Psoas muscle (tissue), 8 donors: Measurements from ENCODE around the gene MUC20. TPM values are rescaled to one million over a fixed set of nuclear protein-coding genes. Genes with fewer than 3 reads are reported as not detected.
A peak's percentile ranks its signal among the peaks of the same experiment; 100 is the strongest.
"Not testable (repeated sequence)": the region's sequence is repeated elsewhere in the genome, so short reads cannot be mapped to it uniquely, and the experiment has no call there.

Experiments used
- ATAC-seq, 4 donors: fragments of 200-7000 bp; cut with Tn5 transposase; one replicate each; pipeline ENCODE4 v1.9.1; 2020; ENCODE audit warnings: moderate library complexity in 3 of 4, mild to moderate bottlenecking in 2 of 4
- DNase-seq, 2 donors: peaks; one replicate each; pipeline ENCODE4 v3.0.0-alpha.2; 2020
- H3K27ac ChIP-seq: fragments of 200-600 bp; one replicate; pipeline ENCODE4 v1.8.0; 2022
- H3K27me3 ChIP-seq, 3 donors: fragments of 200-600 bp in 1 of 3; one replicate each; pipeline versions ENCODE4 v1.6.1 to v1.8.0; 2013 to 2022; ENCODE audit warnings: low read length in 2 of 3, mild to moderate bottlenecking in 2 of 3, moderate library complexity in 1 of 3; ENCODE audit not compliant: insufficient read depth in 3 of 3
- H3K36me3 ChIP-seq, 2 donors: fragments of 200-600 bp in 1 of 2; one replicate each; pipeline versions ENCODE4 v1.6.1 to v1.8.0; 2013 to 2022; ENCODE audit warnings: low read depth in 1 of 2, mild to moderate bottlenecking in 1 of 2, moderate library complexity in 1 of 2; ENCODE audit not compliant: insufficient read depth in 1 of 2
- H3K4me1 ChIP-seq: fragments of 200-600 bp; one replicate; pipeline ENCODE4 v1.8.0; 2022
- H3K4me3 ChIP-seq: fragments of 200-600 bp; one replicate; pipeline ENCODE4 v1.8.0; 2022; ENCODE audit warnings: mild to moderate bottlenecking
- H3K9me3 ChIP-seq: fragments of 200-600 bp; one replicate; pipeline ENCODE4 v1.8.0; 2022
- WGBS, 3 donors: extraction: QIAGEN DNeasy Blood & Tissue Kit; methylation state at CpG; one replicate each; pipeline versions ENCODE4 v1.1.6 to v1.1.7; 2013; 5-methylcytosine and 5-hydroxymethylcytosine counted together
- intact Hi-C, 2 donors: fragments of 100-400 bp; cut with DNase I; formaldehyde crosslinking; loops; one replicate each; pipeline versions ENCODE4 v1.11.0 to v1.14.2; 2022
- long read RNA-seq, 2 donors: library from polyadenylated mRNA; unstranded; transcript quantifications; one replicate each; pipeline ENCODE4 v2.0.0, GENCODE V29; 2021
- polyA plus RNA-seq, 3 donors: library from polyadenylated mRNA; stranded (reverse); fragments of 200-250 nt; gene quantifications; one replicate each; pipeline ENCODE4 v1.2.3, GENCODE V29; 2013
- total RNA-seq, 4 donors: library from RNA; stranded (reverse); fragmentation: NEBNext Ultra II Directional in 2 of 4; extraction: Animal tissue kit (Norgen Biotek cat#: 25700) in 2 of 4; gene quantifications; one replicate each; pipeline versions ENCODE4 v1.2.1 to v1.2.4, GENCODE V29; 2021 to 2023
- donor health status: healthy with polysubstance abuse.
- donor health status: DM: no; HTN: no; CAD: no; lungs with moderate emphysema.
- donor health status: Bipolar disorder and iron deficiency.
- donor health status: healthy.
- donor health status: DM: yes; HTN: yes; CAD: no.
- donor health status: DM: no; HTN: no; CAD: no.
- donor health status: DM: no; HTN: no; CAD: no.
- donor health status: DM: yes; HTN: yes; CAD: no.

The MUC20 gene, protein sequence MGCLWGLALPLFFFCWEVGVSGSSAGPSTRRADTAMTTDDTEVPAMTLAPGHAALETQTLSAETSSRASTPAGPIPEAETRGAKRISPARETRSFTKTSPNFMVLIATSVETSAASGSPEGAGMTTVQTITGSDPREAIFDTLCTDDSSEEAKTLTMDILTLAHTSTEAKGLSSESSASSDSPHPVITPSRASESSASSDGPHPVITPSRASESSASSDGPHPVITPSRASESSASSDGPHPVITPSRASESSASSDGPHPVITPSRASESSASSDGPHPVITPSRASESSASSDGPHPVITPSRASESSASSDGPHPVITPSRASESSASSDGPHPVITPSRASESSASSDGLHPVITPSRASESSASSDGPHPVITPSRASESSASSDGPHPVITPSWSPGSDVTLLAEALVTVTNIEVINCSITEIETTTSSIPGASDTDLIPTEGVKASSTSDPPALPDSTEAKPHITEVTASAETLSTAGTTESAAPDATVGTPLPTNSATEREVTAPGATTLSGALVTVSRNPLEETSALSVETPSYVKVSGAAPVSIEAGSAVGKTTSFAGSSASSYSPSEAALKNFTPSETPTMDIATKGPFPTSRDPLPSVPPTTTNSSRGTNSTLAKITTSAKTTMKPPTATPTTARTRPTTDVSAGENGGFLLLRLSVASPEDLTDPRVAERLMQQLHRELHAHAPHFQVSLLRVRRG
- total RNA-seq, result 1 to 10 TPM; 1.4 to 3.9 (median 1.6) TPM
- 1 to 10 TPM; 1.3 to 2.1 (median 1.4) TPM for polyA plus RNA-seq
- long read RNA-seq, donor 1, result 0 reads
- long read RNA-seq, donor 2, partial matches to known transcripts, result 0 of 1 reads
- long read RNA-seq, donor 2, other reads (novel, unspliced or antisense), result 0 of 1 reads

DNA sequence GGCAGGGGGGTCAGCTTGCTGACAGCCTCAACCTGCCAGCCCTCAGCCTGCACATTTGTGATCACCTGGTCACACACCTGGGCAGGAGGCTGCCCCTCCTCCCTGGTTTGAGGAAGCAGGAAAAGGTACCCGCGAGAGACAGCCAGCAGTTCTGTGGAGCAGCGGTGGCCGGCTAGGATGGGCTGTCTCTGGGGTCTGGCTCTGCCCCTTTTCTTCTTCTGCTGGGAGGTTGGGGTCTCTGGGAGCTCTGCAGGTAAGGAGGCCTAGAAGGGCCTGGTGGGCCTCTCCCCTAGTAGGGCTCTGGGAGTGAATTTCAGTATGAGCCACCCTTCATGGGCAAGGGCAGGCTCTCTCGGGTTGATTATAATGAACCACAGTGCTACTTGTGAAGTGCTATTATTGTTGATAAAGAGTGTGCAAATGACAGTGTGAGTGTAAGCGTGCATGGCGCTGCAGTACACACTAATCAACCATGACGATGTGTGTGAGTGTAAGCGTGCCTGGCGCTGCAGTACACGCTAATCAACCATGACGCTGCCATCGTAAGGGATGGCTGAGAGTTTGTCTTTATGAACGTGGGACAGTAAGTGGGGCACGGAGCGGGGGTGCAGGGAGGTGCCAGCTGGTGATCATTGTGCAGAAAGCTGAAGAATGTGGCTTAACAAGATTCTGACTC, at the start of gene MUC20:
Gene MUC20 (plus strand): TSS at position 148 of the 676 bp plus-strand sequence. CDS start 30 bp downstream, at position 178.
- DNase-seq, H3K27ac ChIP-seq, H3K9me3 ChIP-seq, H3K27me3 ChIP-seq, H3K36me3 ChIP-seq, H3K4me3 ChIP-seq, H3K4me1 ChIP-seq, ATAC-seq, intact Hi-C loops: not testable (repeated sequence)
- WGBS, 3 donors, result 69 to 79% (median 76%) methylated on average over 12 to 13 of the region's 16 CpGs

DNA sequence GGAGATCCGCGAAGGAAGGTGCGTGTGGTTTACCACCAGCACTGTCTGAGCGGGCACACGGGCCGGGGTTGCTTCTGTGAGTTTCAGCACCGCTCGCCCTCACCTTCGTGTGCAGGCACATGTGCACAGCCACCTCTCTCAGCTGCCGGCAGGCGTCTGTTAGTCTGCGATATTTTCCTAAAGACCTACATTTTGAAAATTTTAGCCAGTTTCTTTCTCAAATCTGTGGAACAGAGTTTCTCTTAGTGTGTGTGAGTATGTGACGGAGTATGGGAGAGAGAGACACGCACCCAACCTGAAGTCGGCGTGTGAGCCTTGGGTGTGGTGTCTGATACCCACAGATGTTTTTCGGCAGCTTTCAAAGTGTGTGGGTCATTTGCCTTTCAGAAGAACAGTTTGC, 49.5 kb upstream of the MUC20 start:
- not testable (repeated sequence) for H3K9me3 ChIP-seq, H3K27ac ChIP-seq, ATAC-seq, DNase-seq, H3K27me3 ChIP-seq, H3K4me3 ChIP-seq, H3K4me1 ChIP-seq
- intact Hi-C loops, result loop anchor here in 1 of 2 donors (10.0 kb wide), 1 partner anchor 394 kb away; no protein-coding TSS in a partner anchor
- WGBS, 3 donors, result 93 to 95% (median 95%) methylated on average over 13 to 16 of the region's 17 CpGs
- H3K36me3 ChIP-seq, result peaks cover 0 to 86% of the 10 kb centered on the region in 2 donors

DNA sequence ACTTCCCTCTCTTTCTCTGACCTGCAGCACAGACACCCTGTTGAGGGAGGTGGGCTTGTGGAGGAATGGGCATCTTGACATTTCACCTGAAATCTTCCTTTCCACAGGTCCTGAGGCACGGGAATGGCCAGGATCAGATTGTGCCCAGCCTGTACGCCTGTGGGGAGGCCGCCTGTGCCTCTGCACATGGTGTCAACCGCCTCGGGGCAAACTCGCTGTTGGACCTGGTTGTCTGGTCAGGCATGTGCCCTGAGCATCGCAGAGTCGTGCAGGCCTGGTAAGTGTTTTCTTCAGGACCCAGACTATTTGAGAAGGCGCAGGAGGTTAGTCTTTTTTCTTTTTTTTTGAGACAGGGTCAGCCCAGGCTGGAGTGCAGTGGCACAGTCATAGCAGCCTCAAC, 47.1 kb upstream of the MUC20 start:
- H3K4me3 ChIP-seq, DNase-seq, H3K9me3 ChIP-seq, H3K27me3 ChIP-seq, H3K27ac ChIP-seq, ATAC-seq, H3K4me1 ChIP-seq: not testable (repeated sequence)
- WGBS, 3 donors, result 91 to 96% (median 94%) methylated on average over 2 to 9 of the region's 9 CpGs
- intact Hi-C loops, result loop anchor here in 1 of 2 donors (10.0 kb wide), 1 partner anchor 391 kb away; no protein-coding TSS in a partner anchor
- peaks cover 2 to 96% of the 10 kb centered on the region in 2 donors for H3K36me3 ChIP-seq

DNA sequence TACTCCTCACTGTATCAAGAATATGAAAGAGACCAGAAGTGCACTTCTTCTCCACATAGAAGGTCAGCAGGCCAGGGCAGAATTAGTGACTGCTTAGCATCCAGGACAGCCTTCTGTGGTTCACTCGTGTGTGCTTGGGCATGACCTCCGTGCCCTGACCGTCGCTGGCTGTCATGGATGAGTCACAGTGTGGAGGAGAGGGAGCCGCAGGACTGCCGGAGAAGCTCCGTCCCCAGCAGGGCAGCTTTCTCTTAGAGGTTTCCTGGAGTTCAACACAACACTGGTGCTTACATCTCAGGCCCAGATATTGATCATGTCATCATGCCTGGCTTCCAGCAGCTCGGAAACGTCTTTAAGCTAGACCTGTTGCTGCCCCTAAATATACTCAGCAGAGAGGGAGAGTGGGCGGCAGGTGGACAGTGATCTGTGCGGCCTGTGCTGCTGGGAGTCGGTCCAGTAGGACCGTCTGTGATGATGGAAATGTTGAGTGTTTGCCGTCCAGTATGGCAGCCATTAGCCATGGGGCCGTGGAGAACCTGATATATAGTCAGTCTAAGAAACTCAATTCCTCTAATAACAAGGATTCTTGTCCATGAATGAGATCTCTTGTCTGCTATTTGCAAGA, 42.3 kb upstream of the MUC20 start:
- not testable (repeated sequence) for H3K9me3 ChIP-seq, H3K4me1 ChIP-seq, DNase-seq, H3K27ac ChIP-seq, H3K4me3 ChIP-seq, H3K27me3 ChIP-seq
- peak in 3 of 4 donors; percentile 36 to 59 (median 53) for ATAC-seq
- peaks cover 4 to 78% of the 10 kb centered on the region in 2 donors for H3K36me3 ChIP-seq
- WGBS, 3 donors, result 76 to 82% (median 80%) methylated on average over 15 of the region's 15 CpGs
- intact Hi-C loops, result loop anchor here in 1 of 2 donors (10.0 kb wide), 1 partner anchor 386 kb away; no protein-coding TSS in a partner anchor

DNA sequence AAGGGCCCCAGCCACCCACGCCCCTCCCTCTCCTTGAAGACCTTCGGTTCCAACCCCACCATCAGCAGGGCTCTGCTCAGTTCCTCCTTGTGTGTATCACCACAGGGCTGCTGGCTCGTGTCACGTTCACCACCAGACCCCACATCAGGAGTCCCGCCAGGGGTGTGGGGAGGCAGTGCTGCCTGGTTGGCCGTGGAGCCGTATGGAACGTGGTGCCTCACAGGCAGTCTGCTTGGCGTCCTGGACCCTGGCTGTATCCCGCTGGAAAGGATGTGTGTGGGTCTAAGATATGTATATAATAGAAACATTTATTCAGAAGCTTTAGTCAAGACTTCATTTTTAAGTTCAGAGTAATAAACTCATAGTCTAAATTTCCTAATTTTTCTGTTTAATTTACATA, 40.1 kb upstream of the MUC20 start:
- H3K9me3 ChIP-seq, H3K4me3 ChIP-seq, H3K4me1 ChIP-seq, intact Hi-C loops, ATAC-seq, DNase-seq, H3K27me3 ChIP-seq, H3K27ac ChIP-seq: not testable (repeated sequence)
- 83 to 94% (median 87%) methylated on average over 6 to 8 of the region's 10 CpGs for WGBS, 3 donors
- peaks cover 7 to 78% of the 10 kb centered on the region in 2 donors for H3K36me3 ChIP-seq

DNA sequence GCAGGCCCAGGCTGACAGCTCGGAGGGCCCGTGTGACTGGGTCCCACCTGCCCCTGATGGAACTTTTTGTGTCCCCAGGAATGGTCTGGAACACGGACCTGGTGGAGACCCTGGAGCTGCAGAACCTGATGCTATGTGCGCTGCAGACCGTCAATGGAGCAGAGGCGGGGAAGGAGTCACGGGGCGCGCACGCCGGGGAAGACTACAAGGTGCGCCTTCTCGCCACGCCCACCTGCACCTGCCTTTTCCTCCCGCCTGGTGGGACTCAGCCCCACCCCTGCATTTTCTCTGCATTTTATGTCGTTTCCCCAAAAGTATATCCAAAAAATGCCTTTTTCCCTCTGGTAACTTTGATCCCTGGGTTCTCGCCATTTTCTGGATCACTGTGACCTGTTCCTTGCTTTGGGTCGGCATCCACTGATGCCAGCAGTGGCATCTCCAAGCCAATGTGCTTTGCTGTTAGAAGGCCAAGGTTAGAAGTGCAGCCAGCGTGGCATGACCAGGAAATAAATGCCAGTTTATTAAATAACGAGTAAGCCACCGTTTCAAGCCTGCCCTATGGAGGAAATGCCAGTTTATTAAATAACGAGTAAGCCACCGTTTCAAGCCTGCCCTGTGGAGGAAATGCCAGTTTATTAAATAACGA, 39.2 kb upstream of the MUC20 start:
- intact Hi-C loops, H3K27me3 ChIP-seq, H3K27ac ChIP-seq, DNase-seq, H3K9me3 ChIP-seq, H3K4me3 ChIP-seq, ATAC-seq, H3K4me1 ChIP-seq: not testable (repeated sequence)
- 17 to 36% (median 29%) methylated on average over 4 of the region's 24 CpGs for WGBS, 3 donors
- H3K36me3 ChIP-seq, result peaks cover 7 to 79% of the 10 kb centered on the region in 2 donors

DNA sequence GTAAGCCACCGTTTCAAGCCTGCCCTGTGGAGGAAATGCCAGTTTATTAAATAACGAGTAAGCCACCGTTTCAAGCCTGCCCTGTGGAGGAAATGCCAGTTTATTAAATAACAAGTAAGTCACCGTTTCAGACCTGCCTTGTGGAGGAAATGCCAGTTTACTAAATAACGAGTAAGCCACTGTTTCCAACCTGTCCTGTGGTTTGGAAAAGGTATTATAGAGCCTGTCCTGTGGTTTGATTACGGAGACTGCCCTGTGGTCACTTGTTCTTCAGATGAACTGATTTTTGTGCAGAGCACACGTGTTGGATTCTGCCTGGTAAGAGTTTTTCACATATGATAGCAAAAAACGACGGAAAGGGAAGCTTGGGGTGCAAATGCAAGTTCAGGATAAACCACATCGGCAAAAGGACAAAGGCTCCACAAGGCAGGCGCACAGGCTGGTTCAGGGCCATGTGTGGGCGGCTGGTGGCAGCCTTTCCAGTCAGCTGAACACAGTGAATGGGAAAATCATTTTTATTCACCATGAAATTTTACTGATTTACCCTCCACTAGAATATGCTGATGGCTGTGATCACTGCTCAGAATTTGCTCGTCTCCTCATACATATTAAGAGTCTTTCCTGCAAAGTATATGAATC, 38.6 kb upstream of the MUC20 start:
- H3K27ac ChIP-seq, H3K9me3 ChIP-seq, H3K4me3 ChIP-seq, H3K4me1 ChIP-seq, intact Hi-C loops, H3K27me3 ChIP-seq, DNase-seq, ATAC-seq: not testable (repeated sequence)
- peaks cover 7 to 72% of the 10 kb centered on the region in 2 donors for H3K36me3 ChIP-seq
- 45 to 52% (median 46%) methylated on average over 11 to 12 of the region's 13 CpGs for WGBS, 3 donors

DNA sequence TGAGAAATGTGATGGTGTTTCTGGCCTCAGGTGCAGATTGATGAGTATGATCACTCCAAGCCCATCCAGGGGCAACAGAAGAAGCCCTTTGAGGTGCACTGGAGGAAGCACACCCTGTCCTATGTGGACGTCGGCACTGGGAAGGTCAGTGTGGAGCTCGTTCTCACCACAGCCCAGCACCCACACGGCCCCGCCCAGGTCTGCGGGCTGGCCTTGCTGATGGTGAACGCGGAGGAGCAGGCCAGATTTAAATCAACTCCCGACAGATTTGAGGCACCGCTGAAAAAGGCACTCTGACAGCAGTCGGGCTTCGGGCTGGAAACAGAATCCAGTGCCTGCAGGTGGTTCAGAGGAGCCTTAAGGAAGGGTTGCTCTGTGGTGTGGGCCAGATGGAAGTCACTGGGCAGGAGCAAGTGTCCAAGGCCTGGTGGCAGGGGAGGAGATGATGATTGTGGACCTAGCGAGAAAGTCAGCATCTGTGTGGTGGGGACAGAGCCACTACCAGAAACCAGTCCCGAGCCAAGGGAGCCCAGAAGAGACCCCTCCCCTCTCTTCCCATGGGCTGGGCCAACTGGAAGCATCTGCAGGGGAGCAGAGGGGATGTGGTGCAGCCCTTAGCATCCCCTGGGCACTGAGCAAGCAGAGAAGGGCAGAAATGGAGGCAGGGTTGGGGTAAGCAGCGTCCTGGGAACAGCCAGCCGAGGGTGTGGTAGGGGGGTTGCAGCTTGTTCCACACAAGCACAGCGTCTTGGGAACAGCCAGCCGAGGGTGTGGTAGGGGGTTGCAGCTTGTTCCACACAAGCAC, 36.9 kb upstream of the MUC20 start:
- peaks cover 6 to 64% of the 10 kb centered on the region in 2 donors for H3K36me3 ChIP-seq
- H3K4me1 ChIP-seq, H3K4me3 ChIP-seq, ATAC-seq, H3K9me3 ChIP-seq, H3K27ac ChIP-seq, H3K27me3 ChIP-seq, intact Hi-C loops, DNase-seq: not testable (repeated sequence)
- 86 to 92% (median 86%) methylated on average over 17 to 18 of the region's 18 CpGs for WGBS, 3 donors
